Breast epithelium (tissue), 4 donors: ENCODE data around the gene TMEM240. TPM values are rescaled to one million over a fixed set of nuclear protein-coding genes. Genes with fewer than 3 reads are reported as not detected.

Experiments
- DNase-seq, 2 donors: peaks; one replicate each; pipeline ENCODE4 v3.0.0-alpha.2; 2019; ENCODE audit warnings: low spot score in 2 of 2
- H3K27ac ChIP-seq, 2 donors: fragments of 200-600 bp; sonication (generic) in 1 of 2; one replicate each; pipeline ENCODE4 v1.5.1; 2016 to 2019; ENCODE audit warnings: mild to moderate bottlenecking in 1 of 2
- H3K27me3 ChIP-seq, 2 donors: fragments of 200-600 bp; sonication (generic) in 1 of 2; one replicate each; pipeline versions ENCODE4 v1.5.1 to v1.6.0; 2017 to 2019; ENCODE audit warnings: control low read depth in 1 of 2, mild to moderate bottlenecking in 1 of 2
- H3K36me3 ChIP-seq: fragments of 200-600 bp; one replicate; pipeline ENCODE4 v1.5.1; 2019
- H3K4me1 ChIP-seq, 2 donors: fragments of 200-600 bp; sonication (generic); one replicate each; pipeline ENCODE4 v1.5.1; 2016 to 2019; ENCODE audit warnings: control low read depth in 1 of 2
- H3K4me3 ChIP-seq, 3 donors: fragments of 200-600 bp; sonication (generic); 1 replicate in 2 of 3; 2 replicates in 1 of 3; pipeline ENCODE4 v1.5.1; 2016 to 2019; ENCODE audit warnings: mild to moderate bottlenecking in 3 of 3, moderate library complexity in 2 of 3
- H3K9me3 ChIP-seq, 2 donors: fragments of 200-600 bp; sonication (generic) in 1 of 2; one replicate each; pipeline ENCODE4 v1.5.1; 2016 to 2019; ENCODE audit warnings: control low read depth in 1 of 2
- CTCF ChIP-seq, 3 donors: fragments of 450-650 bp; IDR thresholded peaks; one replicate each; pipeline ENCODE4 v1.5.1; 2016 to 2017; ENCODE audit warnings: antibody characterized with exemption in 3 of 3, mild to moderate bottlenecking in 3 of 3, moderate library complexity in 3 of 3
- POLR2A ChIP-seq: fragments of 450-650 bp; IDR thresholded peaks from one replicate; pipeline ENCODE4 v1.6.1; 2016; ENCODE audit warnings: antibody characterized with exemption, mild to moderate bottlenecking, moderate library complexity
- POLR2AphosphoS5 ChIP-seq, 3 donors: sonication (generic); formaldehyde crosslinking; IDR thresholded peaks; one replicate each; pipeline ENCODE4 v1.6.1; 2017; ENCODE audit warnings: antibody characterized with exemption in 3 of 3
- intact Hi-C: fragments of 100-400 bp; cut with DNase I; formaldehyde crosslinking; loops from one replicate; pipeline ENCODE4 v1.15.1; 2023; ENCODE audit warnings: low total_unique reads
- total RNA-seq, 3 donors: library from RNA; depleted of rRNA; stranded (reverse); fragments of >200 nt; gene quantifications; one replicate each; pipeline ENCODE4 v1.1.0, GENCODE V29; 2016

Gene TMEM240
- total RNA-seq, 3 donors from 2014 or later: 3.5 to 8.8 (median 3.8) TPM

DNA sequence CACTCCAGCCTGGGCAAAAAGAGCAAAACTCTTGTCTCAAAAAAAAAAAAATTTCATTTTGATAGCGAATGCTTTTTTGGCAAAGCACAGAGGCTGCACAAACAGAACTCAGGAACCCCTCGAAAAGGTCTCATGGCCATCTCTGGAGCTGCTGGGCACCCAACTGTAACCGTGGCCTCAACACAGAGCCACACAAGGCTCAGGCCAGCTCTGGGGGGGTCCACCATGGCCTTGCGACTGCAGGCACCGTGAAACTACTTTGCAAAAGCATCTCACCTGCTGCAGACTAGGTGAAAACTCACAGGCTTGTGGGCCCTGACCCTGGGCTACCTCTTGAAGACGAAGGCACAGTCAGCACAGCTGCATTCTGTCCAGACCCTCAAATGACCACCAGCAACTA lies 16.1 kb upstream of the TMEM240 start:
- H3K27ac ChIP-seq: no peak overlapping the region
- intact Hi-C loops: no loop called here
- H3K4me1 ChIP-seq: no peaks in the 10 kb centered on the region
- TF ChIP-seq POLR2AphosphoS5 (IDR thresholded peaks at IDR 0.05): no peak
- TF ChIP-seq CTCF (IDR thresholded peaks at IDR 0.05): no peak
- no peak for TF ChIP-seq POLR2A
- no peaks in the 10 kb centered on the region for H3K27me3 ChIP-seq
- H3K36me3 ChIP-seq: no peaks in the 10 kb centered on the region
- no peak for DNase-seq
- no peak overlapping the region for H3K4me3 ChIP-seq
- no peaks in the 10 kb centered on the region for H3K9me3 ChIP-seq

GRCh38 chr1:1554926-1555915 lies 14.8 kb upstream of the TMEM240 start:
- H3K4me3 ChIP-seq: no peak overlapping the region
- intact Hi-C loops: no loop called here
- no peaks in the 10 kb centered on the region for H3K9me3 ChIP-seq
- no peak for TF ChIP-seq CTCF (IDR thresholded peaks at IDR 0.05)
- no peak for TF ChIP-seq POLR2A
- TF ChIP-seq POLR2AphosphoS5 (IDR thresholded peaks at IDR 0.05): no peak
- DNase-seq: no peak
- H3K4me1 ChIP-seq: no peaks in the 10 kb centered on the region
- H3K27ac ChIP-seq: peak overlapping the region in 1 of 2 donors; percentile 25
- no peaks in the 10 kb centered on the region for H3K27me3 ChIP-seq
- H3K36me3 ChIP-seq: no peaks in the 10 kb centered on the region

DNA sequence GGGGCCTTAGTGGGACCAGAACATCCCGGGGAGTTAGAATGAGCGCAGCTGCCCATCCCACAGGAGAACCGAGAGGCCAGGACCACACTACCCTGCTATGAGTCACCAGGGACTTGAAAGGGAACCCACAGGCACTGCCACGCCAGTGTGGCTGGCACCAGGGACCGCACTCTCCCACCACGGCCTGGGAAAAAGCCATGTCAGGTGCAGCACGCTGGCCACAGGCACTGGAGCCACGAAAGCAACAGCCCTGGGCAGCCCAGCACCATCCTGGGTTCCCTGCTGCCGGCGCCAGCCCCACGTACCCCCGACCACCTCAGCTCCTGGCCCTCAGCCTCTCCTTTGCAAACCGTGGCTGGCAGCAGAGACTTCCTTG lies 14.1 kb upstream of the TMEM240 start:
- intact Hi-C loops: no loop called here
- peak overlapping the region in 1 of 2 donors; percentile 25 for H3K27ac ChIP-seq
- TF ChIP-seq POLR2A: no peak
- TF ChIP-seq POLR2AphosphoS5 (IDR thresholded peaks at IDR 0.05): no peak
- TF ChIP-seq CTCF (IDR thresholded peaks at IDR 0.05): no peak
- no peaks in the 10 kb centered on the region for H3K9me3 ChIP-seq
- DNase-seq: no peak
- H3K27me3 ChIP-seq: no peaks in the 10 kb centered on the region
- no peaks in the 10 kb centered on the region for H3K36me3 ChIP-seq
- no peak overlapping the region for H3K4me3 ChIP-seq
- no peaks in the 10 kb centered on the region for H3K4me1 ChIP-seq

GRCh38 chr1:1553821-1554494 lies 13.5 kb upstream of the TMEM240 start:
- Histone ChIP-seq H3K27me3 (no peaks in the 10 kb centered on the region), H3K9me3 (no peaks in the 10 kb centered on the region), H3K4me1 (no peaks in the 10 kb centered on the region), H3K4me3 (no peak overlapping the region), H3K27ac (peak overlapping the region in 1 of 2 donors; percentile 25), H3K36me3 (no peaks in the 10 kb centered on the region)
- intact Hi-C loops: no loop called here
- TF ChIP-seq POLR2A (no peak), CTCF (IDR thresholded peaks at IDR 0.05) (no peak), POLR2AphosphoS5 (IDR thresholded peaks at IDR 0.05) (no peak)
- no peak for DNase-seq

GRCh38 chr1:1552263-1552639 lies 11.8 kb upstream of the TMEM240 start:
- H3K27me3 ChIP-seq: no peaks in the 10 kb centered on the region
- TF ChIP-seq POLR2A: no peak
- TF ChIP-seq CTCF (IDR thresholded peaks at IDR 0.05): no peak
- TF ChIP-seq POLR2AphosphoS5 (IDR thresholded peaks at IDR 0.05): no peak
- intact Hi-C loops: no loop called here
- no peak for DNase-seq
- H3K4me1 ChIP-seq: no peaks in the 10 kb centered on the region
- no peak overlapping the region for H3K4me3 ChIP-seq
- peak overlapping the region in 1 of 2 donors; percentile 71 for H3K27ac ChIP-seq
- H3K36me3 ChIP-seq: no peaks in the 10 kb centered on the region
- no peaks in the 10 kb centered on the region for H3K9me3 ChIP-seq
